Stimulated activated CD4-positive, alpha-beta T cell treated with anti-CD3 and anti-CD28 coated beads, Interleukin-15, amount 100 ng/mL, for 1 hour (primary cell): ENCODE data around the gene HERC2.
"Not testable (repeated sequence)": the region's sequence is repeated elsewhere in the genome, so short reads cannot be mapped to it uniquely, and the experiment has no call there.

Source experiments
- DNase-seq, 2 donors: peaks; one replicate each; pipeline ENCODE4 v3.0.0-alpha.2; 2020; ENCODE audit warnings: low read depth in 1 of 2, low spot score in 1 of 2

HERC2 gene

DNA sequence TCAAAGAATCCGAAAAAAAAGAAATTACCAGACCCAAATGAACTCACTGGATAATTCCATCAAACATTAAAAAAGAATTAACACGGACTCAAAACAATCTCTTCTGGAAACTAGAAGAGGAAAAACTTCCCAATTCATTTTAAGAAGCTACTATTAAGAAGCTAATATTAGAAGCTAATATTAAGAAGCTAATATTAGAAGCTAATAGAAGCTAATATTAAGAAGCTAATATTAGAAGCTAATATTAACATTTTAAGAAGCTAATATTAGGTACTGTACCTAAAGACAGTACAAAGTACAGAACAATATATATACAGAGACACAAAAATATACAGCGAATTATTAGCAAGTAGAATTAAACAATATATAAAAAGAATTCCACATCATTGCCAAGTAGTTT, 35.9 kb downstream of the HERC2 start:
- DNase-seq = no peak

DNA sequence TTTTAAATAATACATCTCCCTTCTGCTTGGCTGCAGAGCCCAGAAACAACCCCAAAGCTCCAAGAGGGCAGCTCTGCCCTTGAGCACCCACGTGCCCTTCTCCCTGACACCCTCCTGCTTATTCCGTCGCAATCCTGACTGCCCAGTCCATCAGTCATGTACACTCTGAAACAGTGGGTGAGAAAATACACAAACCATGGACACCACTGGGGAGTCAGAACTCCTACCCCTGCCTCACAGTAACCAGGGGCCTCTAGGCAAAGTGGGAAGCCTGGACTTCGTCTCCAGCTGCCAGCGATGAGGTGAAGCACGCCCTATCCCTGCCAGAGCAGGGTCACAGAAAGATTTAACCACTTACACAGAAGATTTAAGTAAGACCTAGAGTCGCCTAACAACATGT, 40.1 kb downstream of the HERC2 start:
- DNase-seq = no peak

- no peak for DNase-seq
These were observed 47.3 kb downstream of the HERC2 start for GRCh38 chr15:28274635-28275034.

DNA sequence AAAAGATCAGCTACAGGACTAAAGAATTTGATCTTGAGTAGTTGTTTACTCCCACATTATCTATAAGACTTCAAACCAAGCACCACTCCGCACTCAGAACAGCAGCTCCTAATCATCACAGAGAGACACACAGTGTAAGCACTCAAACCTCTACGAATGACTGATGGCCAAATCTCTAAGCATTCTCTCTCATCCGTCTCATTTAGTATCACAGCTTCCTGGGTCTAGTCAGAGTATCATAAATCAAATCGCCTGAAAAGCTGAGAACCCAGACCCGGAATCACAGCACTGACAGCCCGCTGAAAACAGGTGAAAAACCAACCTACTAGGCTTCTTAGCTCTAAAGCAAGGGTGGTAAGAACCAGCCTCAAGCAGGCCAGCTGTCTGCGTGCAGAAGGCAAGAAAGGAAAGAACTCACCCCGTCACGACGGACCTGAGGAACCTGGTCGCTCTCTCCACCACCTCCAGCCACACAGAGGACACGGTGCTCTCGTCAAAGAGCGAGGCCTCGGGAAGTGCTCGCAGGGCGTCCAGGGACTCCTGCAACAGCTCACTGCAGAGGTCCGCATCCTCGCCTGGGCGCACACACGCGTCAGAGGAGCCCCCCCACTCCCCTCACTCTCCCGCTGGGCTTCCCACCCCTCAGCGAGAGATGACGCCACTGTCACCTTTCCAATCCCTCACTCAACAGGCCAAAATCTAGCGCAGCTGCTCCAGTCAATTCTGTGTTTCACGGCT, 47.9 kb downstream of the HERC2 start:
- no peak for DNase-seq

GRCh38 chr15:28273468-28273867, 48.5 kb downstream of the HERC2 start:
- DNase-seq = no peak

DNA sequence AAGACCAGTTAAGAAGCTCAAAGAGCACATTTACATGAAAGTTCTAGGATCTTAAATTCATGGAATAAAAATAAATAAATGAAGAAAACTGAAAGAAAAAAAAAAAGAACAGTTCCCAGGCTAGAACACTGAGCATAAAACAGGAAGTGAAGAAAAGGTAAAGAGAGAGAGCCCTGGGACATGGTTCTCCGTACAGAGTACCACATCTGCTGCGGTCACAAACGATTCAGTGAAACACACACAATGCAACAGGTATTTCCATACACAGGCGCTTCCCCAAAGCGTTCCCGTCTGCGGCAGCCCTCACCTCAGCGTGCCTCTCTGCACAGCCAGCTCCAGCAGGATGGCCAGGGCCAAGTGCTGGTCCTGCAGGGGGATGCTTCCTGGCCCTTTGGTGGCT, 49.4 kb downstream of the HERC2 start:
- DNase-seq = no peak

- DNase-seq = no peak
These were observed 50.2 kb downstream of the HERC2 start for GRCh38 chr15:28271697-28272260.

DNA sequence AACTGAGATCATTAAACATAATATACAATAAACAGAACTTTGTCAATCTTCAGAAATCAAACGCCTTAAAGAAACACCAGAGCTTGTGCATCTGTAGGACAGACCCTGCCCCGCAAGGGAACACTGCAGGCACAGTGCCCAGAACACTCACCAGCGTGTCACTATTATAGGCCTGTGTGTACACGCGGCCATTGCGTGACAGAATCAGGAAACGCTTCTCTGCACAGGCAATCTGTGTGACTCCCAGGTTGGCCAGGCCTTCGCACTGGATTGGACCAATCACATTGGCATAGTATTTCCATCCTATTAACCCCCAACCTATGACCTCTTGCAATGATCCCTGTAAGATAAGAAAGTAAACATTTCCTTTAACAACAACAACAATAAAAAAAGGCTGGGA, 52.9 kb downstream of the HERC2 start:
- DNase-seq = no peak

- DNase-seq = no peak
These were observed 54.3 kb downstream of the HERC2 start for GRCh38 chr15:28267727-28268126.

- DNase-seq = no peak
These were observed 56.5 kb downstream of the HERC2 start for GRCh38 chr15:28265334-28266019.

- DNase-seq = no peak
These were observed 57.8 kb downstream of the HERC2 start for GRCh38 chr15:28264166-28264565.

DNA sequence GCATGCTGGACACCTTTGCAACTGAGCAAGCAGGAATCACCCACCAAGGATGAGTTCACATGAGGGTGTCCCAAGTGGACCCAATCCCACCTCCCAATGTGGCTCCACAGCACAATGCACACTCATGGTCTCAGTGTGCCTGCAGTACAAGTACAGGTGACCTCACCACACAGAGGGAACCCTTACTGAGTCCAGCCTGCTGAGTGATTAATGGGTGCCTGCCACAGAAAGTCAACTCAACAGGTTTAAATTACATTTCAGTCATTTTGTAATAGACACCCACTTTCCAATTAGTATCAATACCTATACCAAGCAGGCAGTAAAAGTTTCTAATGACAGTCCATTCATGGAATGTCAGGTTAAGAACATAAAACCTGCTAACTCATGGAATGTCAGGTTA, 59.5 kb downstream of the HERC2 start:
- DNase-seq = no peak

DNA sequence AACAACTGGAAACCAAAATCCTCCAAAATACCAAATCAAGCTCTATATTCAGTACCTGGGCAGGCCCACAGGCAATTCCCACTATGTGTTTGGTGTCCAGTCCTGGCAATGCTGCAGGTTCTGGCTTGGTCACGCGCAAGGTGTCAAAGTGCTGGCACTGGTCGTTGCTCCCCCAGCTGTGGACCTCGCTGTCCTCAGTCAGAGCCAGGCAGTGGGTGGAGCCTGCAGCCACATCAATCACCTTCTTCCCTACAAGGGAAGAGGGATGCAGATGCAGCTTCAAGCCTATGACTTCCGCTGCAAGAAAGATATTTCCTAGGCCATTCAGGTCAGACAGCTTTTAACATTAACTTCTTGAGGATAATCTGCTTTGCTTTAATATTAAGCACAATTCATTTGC, 61.3 kb downstream of the HERC2 start:
- no peak for DNase-seq

DNA sequence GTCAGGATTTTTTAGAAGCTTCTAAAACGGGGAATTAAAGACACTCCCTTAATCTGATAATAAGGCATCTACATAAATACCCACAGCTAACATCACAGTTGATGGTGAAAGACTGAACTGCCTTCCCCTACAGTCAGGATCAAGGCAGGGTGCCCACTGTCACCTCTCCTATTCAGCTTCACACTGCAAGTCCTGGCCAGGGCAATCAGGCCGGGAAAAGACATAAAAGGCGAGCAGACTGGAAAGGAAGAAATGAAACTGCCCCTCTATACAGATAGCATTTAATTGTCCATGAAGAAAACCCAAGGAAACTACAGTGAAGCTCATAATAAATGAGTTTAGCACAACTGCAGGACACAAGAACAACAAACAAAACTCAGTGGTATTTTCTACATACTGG, 61.7 kb downstream of the HERC2 start:
- DNase-seq = no peak

- no peak for DNase-seq
These were observed 66.0 kb downstream of the HERC2 start for GRCh38 chr15:28255965-28256364.

DNA sequence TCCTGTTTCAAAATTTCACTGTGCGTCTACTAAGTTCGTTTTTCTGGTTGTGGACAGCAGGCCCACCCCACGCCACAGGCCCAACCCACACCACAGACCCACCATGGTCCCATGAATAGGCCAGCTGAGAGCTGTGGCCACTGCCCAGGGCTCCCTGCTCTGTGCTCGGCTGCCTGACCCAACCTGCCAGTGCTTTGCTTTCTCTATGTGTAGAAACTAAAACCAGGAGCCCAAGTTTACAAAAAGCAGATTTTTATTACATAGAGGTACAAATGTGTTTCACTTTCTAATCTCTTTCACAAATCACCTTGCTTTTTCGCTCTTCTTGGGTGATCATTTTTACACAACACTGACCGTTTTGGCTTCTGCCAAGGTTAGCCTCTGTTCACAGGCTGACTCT, 69.1 kb downstream of the HERC2 start:
- no peak for DNase-seq

DNA sequence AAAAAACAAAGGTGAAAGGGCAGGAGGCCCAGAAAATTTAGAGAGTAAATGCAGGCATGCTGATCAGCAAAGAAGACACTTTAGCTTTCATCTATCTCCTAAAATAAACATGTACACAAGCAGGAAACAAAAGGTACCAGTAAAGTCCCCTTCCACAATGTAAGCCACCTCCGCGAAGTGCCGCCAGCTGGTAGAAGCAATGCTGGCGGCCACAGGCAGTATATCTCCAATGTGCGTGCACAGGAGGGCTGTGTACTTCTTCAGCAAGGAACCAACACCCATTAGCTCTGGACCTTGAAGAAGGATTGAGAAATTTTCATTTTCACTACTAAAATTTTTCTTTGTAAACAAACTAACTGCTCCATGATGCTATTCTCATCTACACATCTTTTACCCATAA, 75.4 kb downstream of the HERC2 start:
- no peak for DNase-seq

DNA sequence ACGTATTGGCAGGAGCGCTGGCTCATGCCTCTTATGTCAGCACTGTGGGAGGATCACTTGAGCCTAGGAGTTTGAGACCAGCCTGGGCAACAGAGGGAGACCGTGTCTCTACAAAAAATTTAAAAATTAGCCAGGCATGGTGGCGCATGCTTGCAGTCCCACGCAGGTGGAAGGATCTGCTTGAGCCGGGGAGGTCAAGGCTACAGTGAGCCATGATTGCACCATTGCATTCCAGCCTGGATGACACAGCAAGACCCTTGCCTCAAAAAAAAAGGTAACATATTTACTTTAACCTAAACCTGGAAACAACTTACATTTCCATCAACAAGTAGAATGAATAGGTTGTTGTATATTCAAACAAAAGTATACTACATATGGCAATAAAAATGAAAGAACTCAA, 78.1 kb downstream of the HERC2 start:
- no peak for DNase-seq

- no peak for DNase-seq
These were observed 78.6 kb downstream of the HERC2 start for GRCh38 chr15:28243399-28243798.

- not testable (repeated sequence) for DNase-seq
These were observed 83.7 kb downstream of the HERC2 start for GRCh38 chr15:28238296-28238695.

DNA sequence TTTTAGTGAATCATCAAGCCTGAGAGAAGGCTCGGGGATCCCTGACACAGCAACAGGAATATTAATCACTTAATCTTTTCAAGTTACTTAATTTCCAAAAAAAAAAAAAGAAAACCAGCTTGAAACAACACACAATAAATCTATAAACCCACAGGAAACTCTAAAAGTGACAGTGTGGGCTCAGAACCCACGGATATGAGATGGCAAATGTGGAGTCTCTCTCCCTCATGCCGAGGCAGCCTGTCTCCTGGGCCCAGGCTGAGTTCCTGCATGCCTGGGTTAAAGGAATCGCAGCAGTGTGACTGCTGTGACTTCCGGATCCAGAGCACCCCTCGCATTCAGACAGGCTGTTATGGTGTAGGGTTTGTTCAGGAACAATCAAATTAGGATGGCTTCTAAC, 90.2 kb downstream of the HERC2 start:
- not testable (repeated sequence) for DNase-seq

GRCh38 chr15:28231336-28231735, 90.6 kb downstream of the HERC2 start:
- DNase-seq = not testable (repeated sequence)
